ENCODE measurements around the gene PPARA.

The PPARA gene

GRCh38 chr22:46147471-46148267 is 2.7 kb upstream of the PPARA start:
- Histone ChIP-seq H3K36me3 (ENCODE audit: control insufficient read depth, insufficient read depth, low read length) (no peaks in the 10 kb centered on the region), H3K27me3 (replicated peaks; ENCODE audit: control insufficient read depth, insufficient read depth, low read length) (peaks cover 2% of the 10 kb centered on the region; the same call in 1 of the 2 replicates)
- no peak for TF ChIP-seq CTCF (IDR thresholded peaks at IDR 0.05; ENCODE audit: insufficient read depth, low read length, poor library complexity, severe bottlenecking)

GRCh38 chr22:46148336-46148735 is 2.0 kb upstream of the PPARA start:
- H3K27me3 ChIP-seq (replicated peaks; ENCODE audit: control insufficient read depth, insufficient read depth, low read length) = peaks cover 2% of the 10 kb centered on the region; the same call in 1 of the 2 replicates
- no peak for TF ChIP-seq CTCF (IDR thresholded peaks at IDR 0.05; ENCODE audit: insufficient read depth, low read length, poor library complexity, severe bottlenecking)
- DNase-seq (ENCODE audit: extremely low read depth, insufficient read length) = no peak
- no peak overlapping the region for H3K4me3 ChIP-seq (replicated peaks; ENCODE audit: low read depth, low read length)
- no peaks in the 10 kb centered on the region for H3K36me3 ChIP-seq (ENCODE audit: control insufficient read depth, insufficient read depth, low read length)

More at GRCh38 chr22:46147471-46148267, 2.7 kb upstream of the PPARA start:
- H3K4me3 ChIP-seq (replicated peaks; ENCODE audit: low read depth, low read length) = no peak overlapping the region
- DNase-seq (ENCODE audit: extremely low read depth, insufficient read length) = no peak

GRCh38 chr22:46148816-46149511 is 1.4 kb upstream of the PPARA start:
- H3K4me3 ChIP-seq (replicated peaks; ENCODE audit: low read depth, low read length) = peak overlapping the region; percentile 74
- no peak for TF ChIP-seq CTCF (IDR thresholded peaks at IDR 0.05; ENCODE audit: insufficient read depth, low read length, poor library complexity, severe bottlenecking)
- H3K27me3 ChIP-seq (replicated peaks; ENCODE audit: control insufficient read depth, insufficient read depth, low read length) = peaks cover 2% of the 10 kb centered on the region; the same call in 1 of the 2 replicates
- no peak for DNase-seq (ENCODE audit: extremely low read depth, insufficient read length)
- no peaks in the 10 kb centered on the region for H3K36me3 ChIP-seq (ENCODE audit: control insufficient read depth, insufficient read depth, low read length)

GRCh38 chr22:46149512-46150033 is 753 bp upstream of the PPARA start:
- DNase-seq (ENCODE audit: extremely low read depth, insufficient read length) = no peak
- TF ChIP-seq CTCF (IDR thresholded peaks at IDR 0.05; ENCODE audit: insufficient read depth, low read length, poor library complexity, severe bottlenecking) = no peak
- Histone ChIP-seq H3K36me3 (ENCODE audit: control insufficient read depth, insufficient read depth, low read length) (no peaks in the 10 kb centered on the region; the same call in 1 of the 2 replicates), H3K27me3 (replicated peaks; ENCODE audit: control insufficient read depth, insufficient read depth, low read length) (peaks cover 2% of the 10 kb centered on the region; the same call in 1 of the 2 replicates), H3K4me3 (replicated peaks; ENCODE audit: low read depth, low read length) (peak overlapping the region; percentile 74)

- Histone ChIP-seq H3K4me3 (replicated peaks; ENCODE audit: low read depth, low read length) (peak overlapping the region; percentile 73), H3K36me3 (ENCODE audit: control insufficient read depth, insufficient read depth, low read length) (no peaks in the 10 kb centered on the region; the same call in 1 of the 2 replicates), H3K27me3 (replicated peaks; ENCODE audit: control insufficient read depth, insufficient read depth, low read length) (peaks cover 2% of the 10 kb centered on the region; the same call in 1 of the 2 replicates)
- peak; percentile 74 for DNase-seq (ENCODE audit: extremely low read depth, insufficient read length)
- TF ChIP-seq CTCF (IDR thresholded peaks at IDR 0.05; ENCODE audit: insufficient read depth, low read length, poor library complexity, severe bottlenecking) = no peak
These were observed 540 bp downstream of the PPARA start for GRCh38 chr22:46150655-46151477.
